HCT116 (cell line): ENCODE results near the gene NBDY. TPM values are rescaled to one million over a fixed set of nuclear protein-coding genes. Genes with fewer than 3 reads are reported as not detected.
"Not testable (repeated sequence)": the region's sequence is repeated elsewhere in the genome, so short reads cannot be mapped to it uniquely, and the experiment has no call there.

Experiments
- ATAC-seq: fragments of 200-7000 bp; cut with Tn5 transposase; 2 replicates; pipeline ENCODE4 v1.9.1; 2020; ENCODE audit warnings: mild to moderate bottlenecking, moderate library complexity
- BruUV-seq: library from RNA; stranded (reverse); fragments of 400-500 nt; replicated peaks from 2 replicates; lab custom pipeline; 2021; lab: Mats Ljungman, UMichigan
- CTCF ChIA-PET: fragments of 300-600 bp; sonication (Branson Sonifier 250); formaldehyde crosslinking; loops from one replicate; lab custom pipeline; 2021; ENCODE audit warnings: antibody characterized with exemption; lab: Charles Lee
- POLR2A ChIA-PET: fragments of 300-600, 350-600 bp; sonication (Branson Sonifier 250); formaldehyde crosslinking; loops from one replicate; lab custom pipeline; 2021; ENCODE audit warnings: antibody characterized with exemption; lab: Charles Lee
- RAD21 ChIA-PET, 2 experiments: fragments of 300-600 bp; sonication (Branson Sonifier 250); formaldehyde crosslinking; loops; one replicate each; lab custom pipeline; 2023; ENCODE audit warnings: low total read pairs in 2 of 2; ENCODE audit not compliant: uncharacterized antibody in 2 of 2, unreplicated experiment in 2 of 2, low non-redundant PET in 1 of 2; lab: Charles Lee
- DNase-seq: peaks from one replicate; pipeline ENCODE4 v3.0.0-alpha.2; 2010; ENCODE audit warnings: low read depth, low spot score
- H2AFZ ChIP-seq: fragments of 200-600 bp; shearing (Covaris generic), sonication (generic); 2 replicates; pipeline ENCODE4 v1.6.1; 2017; ENCODE audit warnings: low read depth, mixed run types, mixed read lengths, antibody characterized with exemption, low read length; ENCODE audit not compliant: poor library complexity, severe bottlenecking
- H3K27ac ChIP-seq: 2 replicates; pipeline ENCODE4 v1.5.1; 2012; ENCODE audit warnings: low read depth, low read length
- H3K27me3 ChIP-seq: fragments of 200-600 bp; sonication (generic); 2 replicates; pipeline ENCODE4 v1.6.1; 2016; ENCODE audit warnings: mixed run types, low read length, mixed read lengths; ENCODE audit not compliant: insufficient read depth
- H3K36me3 ChIP-seq, 2 experiments: fragments of 200-500 bp in 1 of 2; fragments of 200-600 bp in 1 of 2; sonication (Bioruptor generic) in 1 of 2; sonication (generic) in 1 of 2; 2 replicates each; pipeline versions ENCODE4 v1.5.1 to v1.6.1; 2014 to 2016; ENCODE audit warnings: low read length in 2 of 2, inconsistent platforms in 1 of 2, mixed read lengths in 1 of 2, mixed run types in 1 of 2; ENCODE audit not compliant: insufficient read depth in 2 of 2, control insufficient read depth in 1 of 2
- H3K4me1 ChIP-seq, 2 experiments: fragments of 200-600 bp in 1 of 2; sonication (generic) in 1 of 2; 2 replicates each; pipeline versions ENCODE4 v1.5.1 to v1.6.1; 2012 to 2017; ENCODE audit warnings: low read length in 2 of 2, inconsistent platforms in 1 of 2, mild to moderate bottlenecking in 1 of 2, mixed read lengths in 1 of 2, mixed run types in 1 of 2, moderate library complexity in 1 of 2; ENCODE audit not compliant: insufficient read depth in 2 of 2, control insufficient read depth in 1 of 2
- H3K4me2 ChIP-seq: fragments of 200-600 bp; sonication (generic); 2 replicates; pipeline ENCODE4 v1.6.1; 2017; ENCODE audit warnings: mixed run types, low read length, mixed read lengths
- H3K4me3 ChIP-seq, 2 experiments: fragments of 200-600 bp in 1 of 2; sonication (generic) in 1 of 2; replicated peaks in 1 of 2; 2 replicates each; pipeline ENCODE4 v1.5.1; 2011 to 2016; ENCODE audit warnings: low read length in 2 of 2, control low read depth in 1 of 2, low read depth in 1 of 2, mild to moderate bottlenecking in 1 of 2, mixed read lengths in 1 of 2, mixed run types in 1 of 2
- H3K79me2 ChIP-seq: fragments of 200-600 bp; sonication (generic); 2 replicates; pipeline ENCODE4 v1.6.1; 2017; ENCODE audit warnings: mild to moderate bottlenecking, mixed run types, low read length, moderate library complexity, mixed read lengths; ENCODE audit not compliant: insufficient read depth
- H3K9ac ChIP-seq: fragments of 200-600 bp; sonication (generic); 2 replicates; pipeline ENCODE4 v1.6.1; 2016; ENCODE audit warnings: low read length, mixed read lengths
- H3K9me2 ChIP-seq: fragments of 200-600 bp; sonication (generic), shearing (Covaris generic); 2 replicates; pipeline ENCODE4 v1.6.1; 2017; ENCODE audit warnings: mixed run types, mild to moderate bottlenecking, moderate library complexity; ENCODE audit not compliant: insufficient read depth
- H3K9me3 ChIP-seq, 2 experiments: fragments of 200-500 bp in 1 of 2; fragments of 200-600 bp in 1 of 2; sonication (Bioruptor generic) in 1 of 2; sonication (generic) in 1 of 2; 2 replicates each; pipeline ENCODE4 v1.6.1; 2014 to 2017; ENCODE audit warnings: low read length in 2 of 2, mixed read lengths in 2 of 2, inconsistent platforms in 1 of 2, low read depth in 1 of 2, mild to moderate bottlenecking in 1 of 2, mixed run types in 1 of 2, moderate library complexity in 1 of 2; ENCODE audit not compliant: control insufficient read depth in 1 of 2, insufficient read depth in 1 of 2
- H4K20me1 ChIP-seq: fragments of 200-600 bp; sonication (generic), shearing (Covaris generic); 2 replicates; pipeline ENCODE4 v1.6.1; 2017; ENCODE audit warnings: mixed run types, mild to moderate bottlenecking, moderate library complexity; ENCODE audit not compliant: insufficient read depth
- intact Hi-C: fragments of 100-400 bp; cut with micrococcal nuclease; formaldehyde crosslinking; loops from 2 replicates; pipeline ENCODE4 v1.10.0; 2022
- total RNA-seq: library from RNA; stranded (reverse); gene quantifications from one replicate; pipeline ENCODE4 v1.2.1, GENCODE V29; 2021; ENCODE audit not compliant: unreplicated experiment

The NBDY gene
- total RNA-seq, 1 experiment from 2014 or later = 65.6 TPM

DNA sequence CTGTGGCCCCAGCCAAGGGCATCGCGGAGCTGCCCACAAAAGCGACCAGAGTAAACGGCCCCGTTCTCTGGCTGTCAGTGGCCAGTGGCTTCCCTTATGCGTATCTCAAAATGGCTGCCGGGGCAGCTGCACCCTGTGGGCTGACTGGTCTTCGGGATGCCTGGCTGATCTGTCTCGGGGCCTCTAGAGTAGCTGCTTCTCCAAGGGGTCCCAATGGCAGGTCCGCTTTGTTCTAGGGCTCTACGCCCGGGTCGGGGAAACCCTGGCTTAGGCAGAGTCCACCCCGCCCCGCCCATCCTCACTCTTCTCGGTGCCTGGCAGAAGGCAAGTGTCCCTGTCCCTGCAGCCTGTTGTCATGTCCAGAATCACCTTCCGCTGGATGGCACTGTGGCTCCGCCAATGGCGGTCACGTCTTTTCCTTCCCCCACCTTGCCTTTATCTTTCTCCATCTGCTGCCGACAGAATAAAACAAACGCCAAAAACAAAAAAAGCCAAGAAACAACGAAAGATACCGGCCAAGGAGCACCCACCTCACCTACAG is 39.1 kb downstream of the NBDY start:
- POLR2A ChIA-PET, ATAC-seq, H3K9me3 ChIP-seq, DNase-seq, H3K27me3 ChIP-seq, H2AFZ ChIP-seq, H3K36me3 ChIP-seq, BruUV-seq, H4K20me1 ChIP-seq, H3K9ac ChIP-seq, RAD21 ChIA-PET, H3K9me2 ChIP-seq, CTCF ChIA-PET, intact Hi-C loops, H3K79me2 ChIP-seq, H3K4me2 ChIP-seq, H3K27ac ChIP-seq, H3K4me1 ChIP-seq, H3K4me3 ChIP-seq: not testable (repeated sequence)

DNA sequence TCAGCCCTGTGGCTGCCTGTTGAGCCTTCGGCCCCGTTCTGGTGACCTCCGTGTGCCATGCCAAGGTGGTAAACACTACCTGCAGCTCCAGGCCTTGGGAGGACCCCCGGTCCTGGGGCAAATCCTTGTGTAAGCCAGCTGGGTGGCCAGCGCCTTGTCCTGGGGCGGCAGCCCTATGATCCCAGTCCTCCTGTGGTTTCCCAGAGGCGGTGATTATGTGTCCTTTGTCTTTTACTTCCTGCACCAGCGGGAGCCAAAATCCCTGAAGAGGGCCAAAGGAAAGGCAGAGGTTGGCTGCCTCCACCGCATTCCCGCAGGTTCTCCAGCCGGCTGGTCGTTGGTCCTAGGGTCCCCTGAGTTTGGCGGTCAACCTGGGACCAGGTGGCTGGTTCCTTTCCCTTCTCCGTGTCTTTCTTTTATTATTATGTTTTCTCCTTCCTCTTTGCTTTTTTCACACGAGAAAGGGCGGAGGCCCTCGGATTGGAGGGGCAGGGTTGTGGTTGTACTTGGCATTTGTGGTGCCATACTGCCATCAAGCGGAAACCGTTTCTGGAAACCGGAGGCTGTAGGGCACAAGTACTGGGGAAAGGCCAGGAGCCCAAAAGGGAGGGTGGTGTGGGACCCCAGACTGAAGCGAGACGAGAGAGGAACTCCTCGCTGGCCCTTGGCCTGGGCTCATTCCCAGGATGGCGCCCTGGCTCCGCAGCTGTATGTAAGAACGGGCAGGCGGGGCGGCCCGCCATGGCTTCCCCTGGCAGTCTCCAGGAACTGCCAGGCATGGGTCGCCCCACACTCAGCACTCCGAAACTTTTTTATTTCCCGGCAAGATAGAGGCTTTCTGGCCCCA is 43.9 kb downstream of the NBDY start:
- intact Hi-C loops, H3K4me3 ChIP-seq, CTCF ChIA-PET, H4K20me1 ChIP-seq, H3K36me3 ChIP-seq, H3K9me3 ChIP-seq, ATAC-seq, H3K4me1 ChIP-seq, BruUV-seq, H3K79me2 ChIP-seq, H3K9ac ChIP-seq, H3K9me2 ChIP-seq, H3K27ac ChIP-seq, H2AFZ ChIP-seq, RAD21 ChIA-PET, H3K27me3 ChIP-seq, DNase-seq, H3K4me2 ChIP-seq, POLR2A ChIA-PET: not testable (repeated sequence)

DNA sequence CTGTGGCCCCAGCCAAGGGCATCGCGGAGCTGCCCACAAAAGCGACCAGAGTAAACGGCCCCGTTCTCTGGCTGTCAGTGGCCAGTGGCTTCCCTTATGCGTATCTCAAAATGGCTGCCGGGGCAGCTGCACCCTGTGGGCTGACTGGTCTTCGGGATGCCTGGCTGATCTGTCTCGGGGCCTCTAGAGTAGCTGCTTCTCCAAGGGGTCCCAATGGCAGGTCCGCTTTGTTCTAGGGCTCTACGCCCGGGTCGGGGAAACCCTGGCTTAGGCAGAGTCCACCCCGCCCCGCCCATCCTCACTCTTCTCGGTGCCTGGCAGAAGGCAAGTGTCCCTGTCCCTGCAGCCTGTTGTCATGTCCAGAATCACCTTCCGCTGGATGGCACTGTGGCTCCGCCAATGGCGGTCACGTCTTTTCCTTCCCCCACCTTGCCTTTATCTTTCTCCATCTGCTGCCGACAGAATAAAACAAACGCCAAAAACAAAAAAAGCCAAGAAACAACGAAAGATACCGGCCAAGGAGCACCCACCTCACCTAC is 44.5 kb downstream of the NBDY start:
- H3K27ac ChIP-seq, H3K4me1 ChIP-seq, H3K9me3 ChIP-seq, H2AFZ ChIP-seq, RAD21 ChIA-PET, POLR2A ChIA-PET, H3K36me3 ChIP-seq, intact Hi-C loops, ATAC-seq, H3K79me2 ChIP-seq, BruUV-seq, H3K27me3 ChIP-seq, H3K9me2 ChIP-seq, DNase-seq, H3K4me2 ChIP-seq, H3K9ac ChIP-seq, H4K20me1 ChIP-seq, CTCF ChIA-PET, H3K4me3 ChIP-seq: not testable (repeated sequence)

DNA sequence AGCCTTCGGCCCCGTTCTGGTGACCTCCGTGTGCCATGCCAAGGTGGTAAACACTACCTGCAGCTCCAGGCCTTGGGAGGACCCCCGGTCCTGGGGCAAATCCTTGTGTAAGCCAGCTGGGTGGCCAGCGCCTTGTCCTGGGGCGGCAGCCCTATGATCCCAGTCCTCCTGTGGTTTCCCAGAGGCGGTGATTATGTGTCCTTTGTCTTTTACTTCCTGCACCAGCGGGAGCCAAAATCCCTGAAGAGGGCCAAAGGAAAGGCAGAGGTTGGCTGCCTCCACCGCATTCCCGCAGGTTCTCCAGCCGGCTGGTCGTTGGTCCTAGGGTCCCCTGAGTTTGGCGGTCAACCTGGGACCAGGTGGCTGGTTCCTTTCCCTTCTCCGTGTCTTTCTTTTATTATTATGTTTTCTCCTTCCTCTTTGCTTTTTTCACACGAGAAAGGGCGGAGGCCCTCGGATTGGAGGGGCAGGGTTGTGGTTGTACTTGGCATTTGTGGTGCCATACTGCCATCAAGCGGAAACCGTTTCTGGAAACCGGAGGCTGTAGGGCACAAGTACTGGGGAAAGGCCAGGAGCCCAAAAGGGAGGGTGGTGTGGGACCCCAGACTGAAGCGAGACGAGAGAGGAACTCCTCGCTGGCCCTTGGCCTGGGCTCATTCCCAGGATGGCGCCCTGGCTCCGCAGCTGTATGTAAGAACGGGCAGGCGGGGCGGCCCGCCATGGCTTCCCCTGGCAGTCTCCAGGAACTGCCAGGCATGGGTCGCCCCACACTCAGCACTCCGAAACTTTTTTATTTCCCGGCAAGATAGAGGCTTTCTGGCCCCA is 49.3 kb downstream of the NBDY start:
- intact Hi-C loops = not testable (repeated sequence)

More for the DNA sequence above, 49.3 kb downstream of the NBDY start:
- H3K9me3 ChIP-seq, H3K9me2 ChIP-seq, BruUV-seq, H3K4me3 ChIP-seq, ATAC-seq, RAD21 ChIA-PET, DNase-seq, H3K27ac ChIP-seq, POLR2A ChIA-PET, H3K36me3 ChIP-seq, H4K20me1 ChIP-seq, H2AFZ ChIP-seq, H3K79me2 ChIP-seq, H3K4me2 ChIP-seq, CTCF ChIA-PET, H3K9ac ChIP-seq, H3K27me3 ChIP-seq, H3K4me1 ChIP-seq: not testable (repeated sequence)
